Transverse colon (tissue), 4 donors: ENCODE results near the gene NCKAP5.

Source experiments
- CTCF ChIP-seq, 5 experiments: fragments of 200-600 bp in 3 of 5; fragments of 450-650 bp in 2 of 5; sonication (generic) in 3 of 5; IDR thresholded peaks; 1 replicate in 2 of 5; 2 replicates in 3 of 5; pipeline ENCODE4 v1.5.1; 2016 to 2017; ENCODE audit warnings: antibody characterized with exemption in 5 of 5, inconsistent platforms in 3 of 5, mild to moderate bottlenecking in 2 of 5, moderate library complexity in 1 of 5
- POLR2A ChIP-seq: fragments of 450-650 bp; IDR thresholded peaks from one replicate; pipeline ENCODE4 v1.6.1; 2016; ENCODE audit warnings: antibody characterized with exemption, mild to moderate bottlenecking, moderate library complexity
- POLR2AphosphoS5 ChIP-seq, 3 donors: sonication (generic); formaldehyde crosslinking; IDR thresholded peaks; one replicate each; pipeline ENCODE4 v1.6.1; 2016; ENCODE audit warnings: antibody characterized with exemption in 3 of 3

GRCh38 chr2:132871831-132872230 lies 696.4 kb downstream of the NCKAP5 start:
- TF ChIP-seq CTCF (IDR thresholded peaks at IDR 0.05): no peak
- TF ChIP-seq POLR2AphosphoS5 (IDR thresholded peaks at IDR 0.05): no peak
- no peak for TF ChIP-seq POLR2A
